IPS DF 19.7 (cell line): ENCODE measurements around the gene ELOF1.
"Not testable (repeated sequence)": the region's sequence is repeated elsewhere in the genome, so short reads cannot be mapped to it uniquely, and the experiment has no call there.

Experiments used
- DNase-seq: peaks from one replicate; pipeline ENCODE4 v3.0.0-alpha.2; 2013; ENCODE audit warnings: low read depth, low spot score

Gene ELOF1

DNA sequence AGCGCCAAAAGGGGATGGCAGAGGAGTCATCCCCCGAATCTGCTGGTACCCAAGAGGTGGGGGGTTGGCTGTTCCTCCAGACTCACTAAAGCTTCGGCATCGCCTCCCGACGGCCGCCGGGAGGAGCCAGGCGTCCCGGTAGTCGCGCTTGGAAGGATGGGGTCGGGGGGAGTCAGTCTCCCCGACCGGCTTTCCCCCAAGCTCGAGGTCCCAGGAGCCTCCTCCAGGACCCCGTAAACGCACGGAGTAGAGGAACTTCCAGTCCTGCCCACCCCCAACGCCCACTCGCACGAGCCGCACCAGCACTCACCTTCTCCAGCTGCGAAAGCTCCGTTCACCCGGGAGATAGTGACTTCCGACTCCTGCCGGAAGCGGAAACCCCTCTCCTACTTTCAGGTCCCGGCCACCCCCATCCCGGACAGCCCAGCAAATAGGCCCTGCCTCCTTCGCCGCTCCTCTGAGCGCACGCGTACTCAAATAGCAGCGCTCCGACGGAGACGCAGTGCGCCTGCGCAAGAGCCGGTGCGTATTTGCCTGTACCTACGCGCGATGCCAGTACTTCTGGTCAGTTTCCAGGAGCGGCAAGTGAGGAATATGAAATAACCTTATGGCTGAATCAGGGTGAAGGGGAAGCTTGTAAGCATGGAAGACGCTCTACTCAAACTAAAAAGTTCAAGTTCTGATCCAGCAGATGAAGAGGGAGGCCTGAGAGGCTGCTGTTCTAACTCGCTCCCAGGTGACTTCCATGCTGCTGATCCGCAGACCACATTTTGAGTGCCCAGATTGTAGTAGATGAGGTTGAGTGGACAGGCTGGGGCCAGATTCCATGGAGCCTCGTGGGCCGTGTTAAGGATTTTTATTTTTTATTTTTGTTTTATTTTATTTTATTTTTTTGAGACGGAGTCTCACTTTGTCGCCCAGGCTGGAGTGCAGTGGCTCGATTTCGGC is at the start of gene ELOF1:
Gene ELOF1, minus strand, starts transcription at position 350 of the 948 bp plus-strand sequence. CDS start 4,883 bp downstream, outside the sequence.
- DNase-seq: peak; percentile 94

DNA sequence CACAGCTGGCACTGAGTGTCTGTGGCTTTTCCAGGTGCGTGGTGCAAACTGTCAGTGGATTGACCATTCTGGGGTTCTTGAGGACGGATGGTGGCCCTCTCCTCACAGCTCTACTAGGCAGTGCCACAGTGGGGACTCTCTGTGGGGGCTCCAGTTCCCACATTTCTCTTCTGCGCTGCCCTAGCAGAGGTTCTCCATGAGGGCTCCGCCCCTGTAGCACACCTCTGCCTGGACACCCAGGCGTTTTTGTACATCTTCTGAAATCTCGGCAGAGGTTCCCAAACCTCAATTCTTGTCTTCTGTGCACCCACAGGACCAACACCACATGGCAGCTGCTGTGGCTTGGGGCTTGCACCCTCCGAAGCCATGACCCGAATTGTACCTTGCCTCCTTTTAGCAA is 47.5 kb upstream of the ELOF1 start:
- DNase-seq: no peak

DNA sequence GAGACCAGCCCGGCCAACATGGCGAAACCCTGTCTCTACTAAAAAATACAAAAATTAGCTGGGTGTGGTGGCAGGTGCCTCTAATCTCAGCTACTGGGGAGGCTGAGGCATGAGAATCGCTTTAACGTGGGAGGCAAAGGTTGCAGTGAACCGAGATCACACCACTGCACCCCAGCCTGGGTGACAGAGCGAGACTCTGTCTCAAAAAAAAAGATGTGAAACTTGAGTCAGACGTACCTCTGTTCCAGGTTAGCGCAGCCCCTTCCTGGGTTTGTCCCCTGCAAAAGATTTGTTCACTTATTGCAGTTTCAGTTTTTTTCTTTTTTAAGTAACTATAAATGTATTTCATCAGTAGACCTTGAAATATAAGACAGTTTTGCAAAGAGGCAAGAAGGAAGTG is 40.7 kb upstream of the ELOF1 start:
- DNase-seq: not testable (repeated sequence)

DNA sequence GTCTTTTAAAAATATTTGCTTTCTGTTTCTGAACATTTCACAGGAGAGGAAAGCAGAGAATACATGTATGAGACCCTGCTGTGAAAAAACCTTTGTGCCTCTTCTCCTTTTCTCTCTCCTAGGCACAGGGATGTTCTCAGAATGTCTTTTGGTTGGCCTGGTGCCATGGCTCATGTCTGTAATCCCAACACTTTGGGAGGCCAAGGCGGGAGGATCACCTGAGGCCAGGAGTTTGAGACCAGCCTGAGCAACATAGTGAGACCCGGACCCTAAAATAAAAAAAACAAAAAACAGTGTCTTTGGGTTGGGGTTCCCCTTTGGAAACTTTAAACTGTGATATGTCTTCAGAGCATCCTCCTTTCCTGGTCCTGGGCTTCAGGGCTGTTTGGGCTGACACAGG is 39.7 kb upstream of the ELOF1 start:
- DNase-seq: no peak

DNA sequence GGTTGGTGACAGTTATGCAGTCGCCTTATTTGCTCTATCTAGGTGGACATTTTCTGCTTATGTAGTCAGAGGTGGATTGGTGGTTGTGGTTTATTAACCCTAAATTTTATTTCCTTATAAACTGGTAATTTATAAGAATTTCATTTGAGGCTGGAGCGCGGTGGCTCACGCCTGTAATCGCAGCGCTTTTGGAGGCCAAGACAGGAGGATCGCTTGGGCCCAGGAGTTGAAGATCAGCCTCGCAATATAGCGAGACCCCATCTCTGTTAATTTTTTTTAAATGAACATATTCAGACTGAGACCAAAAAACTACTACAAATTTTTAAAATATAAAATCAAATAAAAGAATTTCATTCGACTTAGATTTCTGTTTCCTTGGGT is 39.1 kb upstream of the ELOF1 start:
- no peak for DNase-seq

DNA sequence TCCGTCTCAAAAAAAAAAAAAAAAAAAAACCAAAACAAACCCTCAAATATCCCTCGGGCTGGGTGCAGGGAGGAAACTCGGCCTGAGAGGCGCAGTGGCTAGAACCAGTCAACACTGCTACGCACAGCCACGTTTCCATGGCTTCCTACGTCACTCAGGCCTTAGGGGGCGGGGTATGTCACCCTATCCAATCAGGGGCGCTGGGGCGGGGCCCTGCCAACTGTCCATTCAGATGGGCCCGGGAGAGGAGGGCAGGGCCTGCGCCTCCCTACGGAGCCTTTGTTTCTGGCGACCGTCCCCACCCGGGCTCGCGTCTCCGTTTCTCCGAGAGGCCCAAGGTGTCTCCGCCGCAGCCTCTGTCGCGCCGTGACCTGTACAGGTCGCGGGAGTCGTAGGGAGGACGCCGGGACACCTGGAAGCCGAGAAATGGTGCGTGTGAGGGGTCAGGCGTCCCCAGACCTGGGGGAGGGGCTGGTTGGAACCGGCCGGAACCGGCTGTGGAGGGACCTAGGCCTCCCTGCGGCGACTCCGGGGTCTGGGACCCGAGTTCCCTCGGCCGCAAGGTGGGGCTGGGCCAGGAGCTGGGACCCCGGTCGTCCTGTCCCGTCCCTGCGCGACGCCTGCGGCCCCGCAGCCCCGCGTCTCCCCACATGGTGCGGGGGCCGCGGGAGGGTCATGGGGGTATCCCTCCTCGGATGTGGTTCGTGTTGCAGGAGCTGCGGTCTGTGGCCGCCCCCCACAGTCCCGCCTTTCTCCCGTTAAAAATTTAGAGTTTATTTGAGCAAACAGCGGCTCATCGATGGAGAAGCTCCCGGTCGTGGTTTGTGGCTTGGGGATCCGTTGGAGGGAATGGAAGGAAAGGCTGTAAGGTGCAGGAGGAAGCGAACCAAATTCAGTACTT is 38.4 kb upstream of the ELOF1 start, which contains the start of gene ZNF627:
Gene ZNF627, plus strand, starts transcription at position 282 of the 901 bp plus-strand sequence. Its CDS starts 145 bp downstream, at position 427.
- peak; percentile 94 for DNase-seq

DNA sequence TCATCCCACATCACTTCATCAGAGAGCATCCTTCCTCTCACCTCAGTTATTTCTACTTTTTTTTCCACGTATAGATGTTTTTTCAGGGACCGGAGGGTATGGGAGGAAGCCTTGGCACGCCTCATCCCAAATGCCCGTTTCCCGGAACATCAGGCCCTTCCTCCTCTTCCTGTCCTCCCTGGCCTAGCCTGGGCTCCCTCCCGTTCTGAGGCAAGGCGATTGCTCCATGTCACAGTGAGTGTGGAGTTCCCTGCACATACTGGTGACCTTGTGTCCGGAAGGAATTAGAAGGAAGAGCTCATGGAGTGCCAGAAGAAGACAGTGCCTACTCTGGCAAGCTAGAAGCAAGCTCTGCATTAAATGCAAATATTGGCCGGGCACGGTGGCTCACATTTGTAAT is 37.1 kb upstream of the ELOF1 start:
- no peak for DNase-seq

DNA sequence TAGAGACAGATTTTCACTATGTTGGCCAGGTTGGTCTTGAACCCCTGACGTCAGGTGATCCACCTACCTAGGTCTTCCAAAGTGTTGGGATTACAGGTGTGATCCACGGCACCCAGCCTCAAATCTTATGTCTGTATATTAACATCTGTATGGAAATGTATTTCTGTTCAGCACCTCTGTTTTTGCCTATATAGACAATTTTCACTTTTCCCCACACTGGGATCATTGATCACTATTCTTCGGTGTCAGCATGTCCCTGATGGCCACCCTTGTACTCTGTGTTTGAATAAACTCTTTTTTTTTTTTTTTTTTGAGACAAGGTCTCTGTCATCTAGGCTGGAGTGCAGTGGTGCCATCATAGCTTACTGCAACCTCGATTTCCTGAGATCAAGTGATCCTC is 35.1 kb upstream of the ELOF1 start:
- no peak for DNase-seq

DNA sequence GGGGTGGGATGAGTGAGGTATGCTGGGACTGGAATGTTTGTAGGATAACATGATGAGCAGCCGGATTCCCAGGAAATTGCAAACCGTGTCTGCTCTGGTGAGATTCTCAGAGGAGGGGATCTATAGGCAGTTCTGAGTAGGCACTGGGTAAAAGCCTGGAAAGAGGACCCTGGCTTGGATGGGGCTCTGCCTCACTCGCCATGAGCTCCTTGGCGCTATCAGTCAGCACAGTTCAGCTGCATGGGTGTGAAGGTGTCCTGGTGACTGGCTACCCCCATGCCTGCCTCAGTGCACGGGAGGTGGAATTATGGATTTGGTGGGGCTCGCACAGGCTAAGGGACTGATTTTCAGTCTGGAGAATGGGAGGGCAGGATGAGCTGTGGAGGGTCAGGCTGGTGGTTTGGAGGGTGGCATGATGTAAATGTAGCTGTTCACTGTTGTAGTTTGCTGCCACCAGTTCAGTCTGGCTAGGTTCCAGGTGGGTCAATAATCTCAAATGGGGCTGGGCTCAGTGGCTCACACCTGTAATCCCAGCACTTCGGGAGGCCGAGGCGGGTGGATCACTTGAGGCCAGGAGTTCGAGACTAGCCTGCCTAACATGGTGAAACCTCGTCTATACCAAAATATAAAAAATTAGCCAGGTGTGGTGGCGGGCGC is 29.1 kb upstream of the ELOF1 start:
- no peak for DNase-seq

DNA sequence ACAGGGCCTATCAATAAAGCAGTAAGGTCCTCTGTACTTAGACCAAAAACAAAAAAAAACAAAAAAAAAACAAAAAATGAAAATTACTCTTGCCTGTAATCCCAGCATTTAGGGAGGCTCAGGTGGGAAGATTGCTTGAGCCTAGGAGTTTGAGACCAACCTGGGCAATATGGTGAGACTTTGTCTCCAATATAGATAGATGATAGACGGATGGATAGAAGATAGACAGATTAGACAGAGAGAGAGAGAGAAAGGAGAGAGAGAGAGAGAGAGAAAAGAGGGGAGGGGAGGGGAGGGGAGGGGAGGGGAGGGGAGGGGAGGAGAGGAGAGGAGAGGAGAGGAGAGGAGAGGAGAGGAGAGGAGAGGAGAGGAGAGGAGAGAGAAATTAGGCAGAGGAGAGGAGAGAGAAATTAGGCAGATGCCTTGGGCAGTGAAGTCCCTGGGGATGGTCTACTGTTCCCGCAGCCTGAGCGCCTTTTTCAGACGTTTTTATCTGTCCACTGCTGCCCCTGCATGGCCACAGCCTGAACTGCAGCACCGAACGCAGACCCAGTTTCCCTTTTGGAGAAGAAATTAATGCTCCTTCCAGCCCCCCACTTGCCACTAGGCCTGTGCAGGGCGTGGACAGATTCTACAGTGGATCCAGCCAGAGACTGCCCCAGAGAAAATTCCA is 28.4 kb upstream of the ELOF1 start:
- no peak for DNase-seq

DNA sequence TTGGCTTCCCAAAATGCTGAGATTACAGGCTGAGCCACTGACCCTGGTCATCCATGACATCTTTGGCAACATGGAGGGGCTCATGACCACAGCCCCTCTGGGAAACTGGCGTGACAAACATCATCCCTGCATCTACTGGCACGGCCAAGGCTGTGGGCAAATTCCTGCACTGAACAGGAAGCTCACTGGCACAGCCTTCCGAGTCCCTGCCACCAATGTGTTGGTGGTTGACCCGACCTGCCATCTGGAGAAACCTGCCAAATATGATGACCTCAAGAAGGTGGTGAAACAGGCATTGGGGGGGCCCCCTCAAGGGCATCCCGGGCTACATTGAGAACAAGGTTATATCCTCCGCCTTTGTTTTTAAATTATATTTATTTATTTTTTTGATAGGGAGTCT is 27.3 kb upstream of the ELOF1 start:
- no peak for DNase-seq

DNA sequence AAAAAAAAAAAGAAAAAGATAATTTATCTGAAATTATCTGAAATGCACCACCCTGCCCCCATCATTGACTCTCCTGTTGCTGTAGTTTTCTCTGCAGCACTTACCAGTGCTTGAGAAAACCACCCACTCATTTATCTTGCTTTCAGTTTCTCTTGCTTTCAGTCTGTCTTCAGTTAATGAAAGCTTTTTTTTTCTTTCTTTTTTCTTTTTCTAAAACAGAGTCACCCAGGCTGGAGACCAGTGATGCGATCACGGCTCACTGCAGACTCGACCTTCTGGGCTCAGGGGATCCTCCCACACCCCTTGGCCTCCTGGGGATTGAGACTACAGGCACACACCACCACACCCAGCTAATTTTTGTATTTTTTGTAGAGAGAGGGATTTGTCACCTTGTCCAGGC is 22.7 kb upstream of the ELOF1 start:
- no peak for DNase-seq

DNA sequence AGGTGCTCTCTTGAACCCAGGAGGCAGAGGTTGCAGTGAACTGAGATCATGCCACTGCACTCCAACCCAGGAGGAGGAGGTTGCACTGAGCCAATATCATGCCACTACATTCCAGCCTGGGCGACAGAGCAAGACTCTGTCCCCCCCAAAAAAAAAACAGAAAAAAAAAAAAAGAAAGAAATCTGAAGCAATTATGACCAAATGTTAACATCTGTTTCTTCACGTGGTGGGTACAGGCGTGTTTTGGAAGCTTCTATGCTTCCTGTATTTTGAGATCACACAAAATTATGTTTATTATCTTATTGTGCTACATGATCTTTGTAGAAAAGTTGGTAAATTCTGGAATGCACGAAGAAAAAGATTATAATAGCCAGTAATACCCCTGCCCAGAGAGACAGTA is 21.1 kb upstream of the ELOF1 start:
- no peak for DNase-seq

DNA sequence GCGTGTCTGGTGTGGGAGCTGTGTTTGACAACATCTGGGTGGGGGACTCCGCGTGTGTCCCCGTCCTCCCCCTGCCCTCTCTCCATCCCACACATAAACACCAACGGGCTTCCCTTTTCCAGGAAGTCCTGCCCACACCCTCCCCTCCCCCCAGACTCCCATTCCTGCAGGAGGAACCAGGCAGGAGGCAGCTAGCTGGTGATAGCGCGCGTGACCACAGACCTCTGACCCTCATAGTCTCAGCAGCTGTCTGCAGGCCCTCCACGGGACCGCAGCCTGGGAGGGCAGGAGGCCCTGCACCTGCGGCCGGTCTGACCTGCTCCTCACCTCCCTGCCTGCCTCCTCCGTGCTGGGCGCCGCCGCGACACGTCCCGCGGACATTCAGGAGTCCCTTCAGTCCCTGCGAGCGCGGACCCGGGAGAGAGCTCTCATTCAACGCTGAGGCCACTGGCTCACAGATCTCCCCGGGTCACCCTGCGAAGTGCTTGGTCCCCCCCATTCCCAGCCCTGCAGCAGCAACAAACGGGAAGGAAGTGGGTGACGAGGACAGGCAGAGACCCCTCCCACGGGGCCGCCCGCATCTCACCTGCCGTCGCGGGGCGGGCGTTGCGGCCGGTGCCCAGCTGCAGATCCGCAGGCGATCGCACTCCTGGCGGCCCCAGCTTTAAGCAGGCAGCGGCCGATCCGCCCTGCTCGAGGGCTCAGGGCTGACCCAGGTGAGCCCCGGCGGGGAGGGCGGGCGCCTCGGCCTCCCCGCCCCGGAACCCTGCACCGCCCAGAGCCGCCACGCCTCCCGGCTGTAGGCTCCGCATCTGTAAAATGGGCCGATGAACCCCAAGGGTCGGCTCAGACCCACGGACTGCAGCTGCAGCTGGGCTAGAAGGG is 19.5 kb upstream of the ELOF1 start:
- no peak for DNase-seq

DNA sequence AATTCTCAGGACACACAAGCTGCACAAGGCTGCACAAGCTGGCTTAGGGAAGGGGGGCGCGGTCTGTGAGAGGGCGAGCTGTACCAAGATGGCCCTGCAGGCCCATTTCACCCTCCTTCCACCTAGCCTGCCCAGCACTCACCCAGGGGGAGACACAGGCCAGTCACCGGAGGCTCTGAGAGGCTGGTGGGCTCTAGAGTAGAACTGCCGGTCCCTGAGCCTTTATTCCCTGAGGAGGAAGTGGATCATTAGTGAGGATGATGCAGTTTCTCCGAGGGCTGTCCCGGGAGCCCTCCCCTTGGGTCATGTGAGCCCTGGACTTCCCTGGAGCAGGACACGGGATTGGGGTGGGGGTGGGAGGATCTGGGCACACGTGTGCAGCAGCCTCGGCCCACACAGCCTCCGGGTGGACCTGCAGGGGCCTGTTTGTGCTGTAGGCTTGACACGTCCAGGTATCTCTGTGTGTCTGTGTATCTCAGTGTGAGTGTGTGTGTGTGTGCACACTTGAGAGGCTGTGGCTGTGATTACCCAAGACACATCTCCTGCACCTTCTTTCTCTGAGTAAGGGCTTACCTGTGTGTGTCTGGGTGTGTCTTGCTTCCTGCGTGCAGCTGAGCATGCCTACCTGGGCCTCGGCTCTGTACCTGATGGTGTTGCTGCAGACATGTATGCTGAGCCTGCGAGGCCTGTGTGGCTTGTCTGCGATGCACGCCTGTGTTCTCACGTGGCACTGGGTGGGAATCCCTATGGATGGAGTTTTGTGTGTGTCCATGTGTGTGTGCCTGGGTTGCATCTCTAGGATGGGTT is 18.6 kb upstream of the ELOF1 start, which contains the start of gene ACP5:
Gene ACP5, minus strand, starts transcription at position 195 of the 807 bp plus-strand sequence. CDS start 328 bp downstream, outside the sequence.
- DNase-seq: no peak

DNA sequence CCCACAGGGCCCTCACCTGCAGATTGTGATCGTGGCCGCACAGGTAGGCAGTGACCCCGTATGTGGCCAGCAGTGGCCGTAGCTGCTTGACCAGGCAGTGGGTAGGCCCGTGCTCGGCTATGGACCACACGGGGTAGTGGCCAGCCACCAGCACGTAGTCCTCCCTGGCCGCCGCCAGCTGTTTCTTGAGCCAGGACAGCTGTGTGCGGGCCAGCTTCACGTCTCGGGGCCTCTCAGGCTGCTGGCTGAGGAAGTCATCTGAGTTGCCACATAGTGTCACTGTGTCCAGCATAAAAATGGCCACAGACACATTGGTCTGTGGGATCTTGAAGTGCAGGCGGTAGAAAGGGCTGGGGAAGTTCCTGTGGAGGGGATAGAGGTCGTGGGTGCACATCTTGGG is 17.2 kb upstream of the ELOF1 start:
- DNase-seq: no peak

DNA sequence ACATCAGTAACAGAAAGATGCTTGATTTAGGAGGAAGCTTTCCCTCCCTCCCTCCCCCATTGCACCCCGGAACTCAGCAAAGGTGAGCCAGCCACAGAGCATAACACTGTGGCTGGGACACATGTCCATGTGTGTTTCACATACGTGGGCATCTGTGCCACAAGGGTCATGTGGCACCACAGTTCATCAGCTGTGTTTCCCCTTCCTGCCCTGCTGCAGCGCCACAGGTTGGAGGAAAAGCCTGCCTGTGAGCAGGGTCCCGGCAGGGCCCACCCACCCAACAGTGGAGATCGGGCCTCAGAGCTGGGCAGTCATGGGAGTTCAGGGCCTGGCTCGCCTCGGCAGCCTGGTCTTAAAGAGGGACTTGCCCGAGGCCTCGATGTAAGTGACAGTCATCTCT is 15.7 kb upstream of the ELOF1 start:
- no peak for DNase-seq

DNA sequence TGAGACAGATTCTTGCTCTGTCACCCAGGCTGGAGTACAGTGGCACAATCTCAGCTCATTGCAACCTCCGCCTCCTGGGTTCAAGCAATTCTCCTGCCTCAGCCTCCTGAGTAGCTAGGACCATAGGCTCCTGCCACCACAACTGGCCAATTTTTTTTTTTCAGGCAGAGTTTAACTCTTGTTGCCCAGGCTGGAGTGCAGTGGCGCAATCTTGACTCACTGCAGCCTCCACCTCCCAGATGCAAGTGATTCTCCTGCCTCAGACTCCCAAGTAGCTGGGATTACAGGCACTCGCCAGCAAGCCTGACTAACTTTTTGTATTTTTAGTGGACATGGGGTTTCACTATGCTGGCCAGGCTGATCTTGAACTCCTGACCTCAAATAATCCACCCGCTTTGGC is 14.7 kb upstream of the ELOF1 start:
- DNase-seq: not testable (repeated sequence)

DNA sequence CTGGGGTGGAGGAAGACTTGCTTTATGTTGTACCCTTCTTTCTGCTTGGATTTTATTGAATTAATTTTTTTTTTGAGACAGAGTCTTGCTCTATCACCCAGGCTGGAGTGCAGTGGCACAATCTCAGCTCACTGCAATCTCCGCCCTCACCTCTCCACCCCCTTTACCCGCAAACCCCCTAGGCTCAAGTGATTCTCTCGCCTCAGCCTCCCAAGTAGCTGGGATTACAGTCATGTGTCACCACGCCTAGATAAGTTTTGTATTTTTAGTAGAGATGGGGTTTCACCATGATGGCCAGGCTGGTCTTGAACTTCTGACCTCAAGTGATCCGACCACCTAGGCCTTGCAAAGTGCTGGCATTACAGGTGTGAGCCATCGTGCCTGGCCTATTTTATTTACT is 14.3 kb upstream of the ELOF1 start:
- not testable (repeated sequence) for DNase-seq
